Stimulated activated CD4-positive, alpha-beta T cell treated with anti-CD3 and anti-CD28 coated beads, TNF-alpha, amount 100 ng/mL, for 1 hour (primary cell): ENCODE measurements around the gene BCL2L2.

Experiments used
- DNase-seq, 3 donors: peaks; one replicate each; pipeline ENCODE4 v3.0.0-alpha.2; 2020; ENCODE audit warnings: low read depth in 3 of 3, low spot score in 1 of 3

BCL2L2 gene

DNA sequence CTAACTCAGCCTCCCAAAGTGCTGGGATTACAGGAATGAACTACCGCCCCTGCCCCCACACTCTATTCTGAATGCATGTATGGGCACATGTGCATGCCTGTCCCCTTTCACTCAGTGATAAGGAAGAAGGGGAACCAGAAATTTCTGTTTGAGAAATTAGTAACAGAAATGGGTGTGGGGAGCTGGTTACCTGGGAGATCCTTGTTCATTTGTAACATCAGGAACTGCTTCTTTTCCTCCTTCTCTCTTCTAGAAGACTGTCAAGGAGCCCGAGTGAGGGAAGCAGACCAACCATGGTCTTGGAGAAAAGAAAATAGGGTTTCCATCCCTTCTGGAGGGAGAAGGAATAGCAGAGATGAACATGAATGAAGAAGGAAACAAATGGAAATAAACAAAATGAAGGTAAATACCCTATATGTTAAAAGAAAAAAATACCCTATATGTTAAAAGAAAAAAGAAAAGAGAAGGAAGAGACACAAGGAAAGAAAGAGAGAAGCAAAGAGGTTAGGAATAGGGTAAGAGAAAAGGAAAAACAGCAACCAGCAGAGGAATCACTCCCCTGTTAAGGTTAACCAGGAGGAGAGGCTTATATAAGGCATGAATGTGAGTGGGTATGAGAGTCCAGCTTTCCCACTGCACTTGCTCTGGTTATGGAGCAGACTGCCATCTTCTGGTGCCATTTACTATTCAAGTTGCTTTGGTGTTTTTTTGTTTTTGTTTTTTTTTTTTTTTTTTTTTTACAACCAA, 7.2 kb upstream of the BCL2L2 start:
- DNase-seq: no peak

DNA sequence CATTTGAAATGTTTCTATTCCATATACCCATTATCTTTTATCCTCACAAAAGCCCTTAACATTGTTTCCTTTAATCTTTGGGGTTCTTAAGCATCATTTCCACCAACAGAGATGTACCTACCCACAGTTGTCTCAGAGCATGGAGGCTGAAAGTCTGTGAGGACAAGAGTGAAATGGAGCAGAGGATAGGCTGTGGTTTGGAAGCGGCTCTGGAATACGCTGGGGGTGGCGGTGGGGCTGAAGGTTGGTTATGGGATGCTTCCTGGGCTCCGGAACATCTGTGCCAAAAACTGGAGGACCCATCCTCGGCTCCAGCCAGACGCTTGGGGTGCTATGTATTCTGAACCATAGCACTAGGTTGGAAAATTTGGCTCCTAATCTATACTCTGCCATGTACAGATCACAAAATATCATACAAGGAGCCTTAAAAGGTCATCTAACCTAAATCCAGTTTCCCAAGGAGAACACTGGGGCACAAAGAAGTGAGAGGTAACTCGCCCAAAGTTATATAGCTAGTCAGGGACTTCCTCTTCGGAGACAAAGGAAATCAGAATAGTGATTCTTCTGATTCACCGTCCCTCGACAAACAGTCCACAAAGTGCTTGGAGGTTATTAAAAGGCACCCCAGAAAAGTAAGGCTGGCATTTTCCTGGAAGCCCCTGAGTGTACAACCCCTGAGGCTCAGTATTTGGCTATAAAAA, 6.5 kb upstream of the BCL2L2 start:
- no peak for DNase-seq

DNA sequence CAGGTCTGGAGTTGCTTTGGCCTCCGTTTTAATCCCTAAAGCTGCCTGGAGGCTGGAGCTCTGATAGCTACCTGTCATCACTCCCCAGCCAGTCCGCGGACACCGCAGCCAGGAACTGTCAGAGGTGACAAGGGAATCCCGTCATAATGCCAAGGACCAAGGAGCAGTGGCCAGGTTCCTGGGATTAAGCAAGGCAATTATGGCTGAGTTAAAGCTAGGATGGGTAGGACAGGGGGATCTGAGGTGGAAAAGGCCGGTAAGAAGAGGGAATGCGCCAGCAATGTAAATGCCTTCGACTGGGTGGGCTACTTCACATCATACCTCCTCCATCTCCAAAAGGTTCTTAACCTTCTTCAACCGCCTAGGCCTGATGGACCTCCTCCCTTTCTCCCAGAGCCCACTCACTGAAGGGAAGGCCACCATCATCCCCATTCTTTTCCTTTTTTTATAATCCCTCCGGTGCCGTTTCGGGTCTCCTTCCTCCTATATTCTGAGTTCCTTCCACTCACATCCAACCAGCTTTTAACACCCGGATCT, 5.9 kb upstream of the BCL2L2 start:
- no peak for DNase-seq

DNA sequence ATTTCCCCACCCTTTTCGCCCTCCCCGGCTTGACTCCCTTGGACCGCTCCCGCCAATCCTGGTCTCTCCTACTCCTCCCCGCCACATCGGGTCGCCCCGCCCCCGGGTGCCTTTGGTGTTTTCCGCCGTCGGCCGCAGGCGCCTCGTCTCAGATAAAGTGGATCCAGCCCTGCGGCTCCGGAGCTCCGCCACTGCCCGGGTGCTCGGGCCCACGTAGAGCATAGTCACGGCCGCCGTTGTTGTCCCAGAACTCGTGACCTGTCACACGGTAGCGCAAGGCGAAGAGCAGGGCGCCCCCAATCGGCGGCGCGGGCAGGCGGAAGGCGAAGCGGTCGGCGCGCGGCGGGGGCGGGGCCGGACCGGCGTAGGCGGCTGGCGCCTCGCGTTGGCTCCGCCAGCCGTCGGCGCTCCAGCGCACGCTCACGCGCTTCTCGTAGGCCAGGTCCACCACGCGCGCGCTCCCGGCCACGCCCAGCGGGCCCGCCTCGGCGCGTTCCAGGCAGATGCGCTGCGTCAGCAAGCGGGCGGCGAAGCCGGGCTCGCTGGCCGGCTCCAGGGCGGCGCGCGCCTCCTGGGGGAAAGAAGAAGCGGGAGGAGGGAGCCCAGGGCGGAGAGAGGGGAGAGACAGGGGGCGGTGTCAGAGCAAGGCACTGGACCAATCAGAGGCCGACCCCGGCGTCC, 5.2 kb upstream of the BCL2L2 start:
- peak; percentile 87 to 95 (median 93) for DNase-seq

DNA sequence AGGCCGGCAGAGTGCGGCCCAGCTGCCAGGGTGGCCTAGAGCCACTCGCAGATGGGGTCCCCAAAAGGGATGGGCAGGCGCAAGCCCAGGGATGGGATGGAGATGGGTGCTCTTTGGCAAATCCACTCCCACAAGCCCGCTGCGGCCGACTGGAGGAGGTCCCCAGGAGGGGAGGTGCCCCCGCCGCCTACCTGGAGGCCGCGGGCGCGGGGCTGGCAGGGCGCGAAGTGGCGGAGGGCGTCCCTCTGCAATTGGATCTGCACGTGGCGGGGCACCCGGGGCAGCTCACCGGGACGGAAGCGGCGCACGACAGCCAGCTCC, 4.7 kb upstream of the BCL2L2 start:
- peak in 1 of 3 donors; percentile 18 for DNase-seq

DNA sequence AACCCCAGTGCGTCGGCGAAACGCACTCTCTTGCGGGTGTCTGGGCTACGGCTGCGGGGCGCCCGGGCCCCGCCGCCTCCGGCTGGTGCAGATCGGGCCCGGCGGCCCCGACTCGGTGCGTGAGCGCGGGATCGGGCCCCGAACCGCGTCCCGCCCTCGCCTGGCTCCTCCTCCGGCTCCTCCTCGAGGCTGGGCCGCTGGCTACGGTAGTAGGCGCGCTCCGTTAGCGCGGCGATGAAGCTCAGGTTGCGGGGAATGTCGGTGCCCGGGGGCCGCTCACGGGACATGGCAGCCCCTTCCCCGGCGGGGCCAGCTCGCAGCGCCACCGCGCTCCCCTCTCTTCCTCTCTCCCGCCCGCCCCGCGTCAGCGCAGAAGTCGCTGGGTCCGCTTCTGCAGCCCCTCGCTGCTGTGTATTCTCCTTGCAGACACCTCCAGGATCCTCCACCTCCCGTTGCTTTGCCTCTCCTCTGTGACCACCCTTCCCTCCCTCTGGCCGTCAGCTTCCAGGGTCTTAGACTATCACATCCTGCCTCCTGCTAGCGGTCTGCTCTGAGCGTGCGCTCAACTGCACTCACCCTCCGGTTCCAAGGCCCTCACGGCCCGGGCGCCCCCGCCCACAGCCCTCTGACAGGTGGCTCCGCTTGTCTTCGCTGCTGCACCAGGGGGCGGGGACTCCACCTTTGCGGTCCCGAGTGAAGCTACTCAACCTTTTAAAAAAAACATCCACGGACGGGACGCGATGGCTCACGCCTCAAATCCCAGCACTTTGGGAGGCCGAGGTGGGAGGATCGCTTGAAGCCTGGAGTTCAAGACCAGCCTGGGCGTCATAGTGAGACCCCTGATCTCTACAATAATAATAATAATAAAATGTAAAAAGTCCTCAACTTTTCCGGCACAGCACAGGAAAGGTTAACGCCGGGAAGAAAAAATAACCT, 4.1 kb upstream of the BCL2L2 start, which contains the start of gene PPP1R3E:
TSS of gene PPP1R3E (minus strand) at position 570 of the 936 bp plus-strand sequence. CDS start at position 287, 283 bp downstream.
- DNase-seq: peak; percentile 67 to 77 (median 74)

DNA sequence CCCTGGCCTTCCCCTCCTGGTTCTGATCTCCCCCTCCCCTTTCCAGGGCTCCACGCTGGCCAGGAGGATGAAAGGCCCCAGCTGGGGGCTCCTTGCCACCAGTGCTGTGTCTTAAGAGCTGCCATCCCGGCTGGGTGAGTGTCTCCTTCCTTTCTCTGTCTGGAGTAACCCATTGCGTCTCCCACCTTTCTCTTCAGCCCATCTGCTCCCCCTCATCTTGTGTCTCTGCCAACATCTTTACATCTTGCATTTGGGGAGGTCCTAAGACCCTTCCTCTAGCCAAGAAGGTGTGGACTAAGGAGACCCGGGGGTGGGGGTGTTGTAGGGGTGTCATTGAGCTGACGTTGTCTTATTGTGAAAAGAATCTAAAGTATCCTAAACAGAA, 505 bp downstream of the BCL2L2 start:
- no peak for DNase-seq

DNA sequence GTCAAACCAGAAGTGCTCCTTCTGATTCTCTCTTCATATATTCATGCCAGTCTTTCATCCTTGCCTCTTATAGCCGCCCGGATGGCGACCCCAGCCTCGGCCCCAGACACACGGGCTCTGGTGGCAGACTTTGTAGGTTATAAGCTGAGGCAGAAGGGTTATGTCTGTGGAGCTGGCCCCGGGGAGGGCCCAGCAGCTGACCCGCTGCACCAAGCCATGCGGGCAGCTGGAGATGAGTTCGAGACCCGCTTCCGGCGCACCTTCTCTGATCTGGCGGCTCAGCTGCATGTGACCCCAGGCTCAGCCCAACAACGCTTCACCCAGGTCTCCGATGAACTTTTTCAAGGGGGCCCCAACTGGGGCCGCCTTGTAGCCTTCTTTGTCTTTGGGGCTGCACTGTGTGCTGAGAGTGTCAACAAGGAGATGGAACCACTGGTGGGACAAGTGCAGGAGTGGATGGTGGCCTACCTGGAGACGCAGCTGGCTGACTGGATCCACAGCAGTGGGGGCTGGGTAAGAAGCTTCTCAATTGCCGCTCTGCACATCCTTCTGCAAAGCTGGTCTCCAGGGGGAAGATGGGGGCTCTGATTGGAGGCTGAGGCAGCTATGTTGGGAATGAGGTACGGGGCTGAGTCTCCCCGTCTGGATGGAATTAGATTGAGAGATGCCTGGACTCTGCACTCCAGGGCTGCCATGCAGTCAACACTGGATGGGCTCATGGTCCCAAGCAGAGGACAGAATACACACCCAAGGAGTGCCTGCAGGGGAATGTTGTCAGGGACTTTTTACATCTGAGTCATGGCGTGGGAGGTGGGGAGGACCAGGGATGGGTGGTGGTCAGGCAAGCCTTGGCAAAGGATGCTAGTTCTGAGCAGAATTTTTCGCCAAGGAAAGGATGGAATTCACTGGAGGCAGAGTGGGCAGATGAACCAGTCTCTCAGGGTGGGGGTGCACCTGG, 1.3 kb downstream of the BCL2L2 start:
- no peak for DNase-seq

DNA sequence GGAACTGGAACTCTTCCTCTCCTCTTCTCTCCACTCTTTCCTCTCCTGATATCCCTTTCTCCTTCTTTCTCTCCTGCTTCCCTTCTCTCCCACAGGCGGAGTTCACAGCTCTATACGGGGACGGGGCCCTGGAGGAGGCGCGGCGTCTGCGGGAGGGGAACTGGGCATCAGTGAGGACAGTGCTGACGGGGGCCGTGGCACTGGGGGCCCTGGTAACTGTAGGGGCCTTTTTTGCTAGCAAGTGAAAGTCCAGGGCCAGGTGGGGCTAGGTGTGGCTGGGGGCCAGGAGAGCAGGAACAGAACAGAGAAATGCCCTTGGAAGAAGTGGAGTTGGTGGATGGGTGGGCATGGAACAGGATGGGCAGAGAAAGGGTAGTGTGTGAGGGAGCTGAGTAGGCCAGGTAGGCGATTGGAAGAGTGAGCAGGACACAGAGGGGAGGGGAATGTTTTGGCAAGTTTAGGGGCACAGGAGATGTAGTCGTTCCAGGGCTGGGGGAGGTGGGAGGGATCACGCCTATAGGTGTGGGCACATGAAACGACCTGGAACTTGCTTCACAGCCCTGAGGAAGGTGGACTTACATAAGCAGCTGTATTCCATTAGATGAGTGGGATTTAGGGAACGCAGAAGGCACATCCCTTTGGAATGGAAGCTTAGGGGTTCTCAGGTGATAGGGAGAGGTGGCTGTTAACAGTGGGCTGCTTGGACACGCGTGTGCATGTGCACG, 2.2 kb downstream of the BCL2L2 start:
- DNase-seq: no peak

DNA sequence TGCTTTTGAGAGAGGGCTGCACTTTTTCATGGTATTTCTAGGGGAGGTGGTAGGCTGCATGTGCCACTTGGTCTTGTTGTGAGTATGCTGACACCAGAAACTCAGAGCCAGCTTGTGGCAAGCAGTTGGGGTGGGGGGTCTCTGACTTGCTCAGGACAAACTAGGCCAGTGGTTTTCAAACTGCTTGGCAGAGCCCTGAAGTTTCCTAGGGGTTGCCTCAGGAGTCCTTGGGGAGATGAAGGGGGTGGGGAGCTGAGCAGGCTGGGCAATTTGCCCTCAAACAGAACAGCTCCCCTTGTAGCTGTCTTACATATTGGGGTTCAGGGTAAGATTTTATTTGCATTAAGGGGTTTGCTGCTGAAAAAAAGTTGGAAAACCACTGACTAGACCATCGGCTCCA, 3.9 kb downstream of the BCL2L2 start:
- no peak for DNase-seq

DNA sequence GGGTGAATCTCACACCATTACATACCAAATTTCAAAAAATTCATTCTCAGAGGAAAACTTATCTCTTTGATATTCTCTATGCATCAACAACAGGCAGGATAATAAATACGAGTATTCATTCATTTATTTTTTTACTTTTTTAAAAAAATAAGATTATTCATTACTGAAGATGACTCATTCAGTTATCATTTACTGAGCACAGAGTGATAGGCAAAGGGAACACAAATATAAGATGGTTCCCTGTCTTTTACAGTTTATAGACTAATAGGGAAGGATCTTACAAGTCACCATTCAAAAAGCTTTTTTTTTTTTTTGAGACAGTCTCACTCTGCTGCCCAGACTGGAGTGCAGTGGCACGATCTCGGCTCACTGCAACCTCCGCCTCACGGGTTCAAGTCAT, 9.7 kb downstream of the BCL2L2 start:
- no peak for DNase-seq

DNA sequence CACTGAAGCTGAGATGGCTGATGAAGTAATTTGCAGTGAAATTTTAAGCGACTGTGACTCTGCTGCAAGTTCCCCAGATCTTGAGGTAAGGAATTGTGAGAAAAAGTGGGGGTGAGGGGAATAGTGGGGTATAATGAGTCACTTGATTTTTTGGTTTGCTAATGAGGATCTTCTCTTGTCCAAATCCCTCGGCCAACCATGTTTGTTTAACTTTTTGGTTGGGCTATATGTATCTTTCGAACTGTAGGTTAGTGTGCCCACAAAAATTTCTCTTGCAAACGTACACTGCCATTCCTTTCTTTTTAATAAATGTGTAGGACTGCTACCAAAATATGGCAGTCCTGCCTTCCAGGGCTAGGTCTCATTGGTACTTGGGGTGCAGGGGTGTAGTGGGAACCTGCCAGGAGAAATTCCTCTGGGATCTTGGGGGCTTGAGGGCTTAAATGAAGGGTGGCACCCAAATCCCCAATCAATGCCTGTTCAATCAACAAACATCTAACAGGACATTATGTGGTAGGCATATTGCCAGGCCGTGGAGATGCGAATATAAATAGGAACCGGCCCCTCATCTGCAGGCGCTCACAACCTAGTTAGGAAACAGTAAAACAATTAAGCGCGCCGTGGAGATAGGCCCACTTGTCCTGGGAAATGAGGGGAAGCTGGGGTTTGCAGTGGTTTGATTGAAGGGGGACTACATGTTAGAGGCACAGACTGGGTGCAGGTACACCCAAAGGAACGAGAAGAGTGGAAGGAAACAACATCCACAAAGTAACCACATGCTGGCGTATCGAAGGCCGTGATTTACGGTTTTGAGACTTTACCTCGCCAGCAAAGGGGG, 13.3 kb downstream of the BCL2L2 start:
- no peak for DNase-seq

DNA sequence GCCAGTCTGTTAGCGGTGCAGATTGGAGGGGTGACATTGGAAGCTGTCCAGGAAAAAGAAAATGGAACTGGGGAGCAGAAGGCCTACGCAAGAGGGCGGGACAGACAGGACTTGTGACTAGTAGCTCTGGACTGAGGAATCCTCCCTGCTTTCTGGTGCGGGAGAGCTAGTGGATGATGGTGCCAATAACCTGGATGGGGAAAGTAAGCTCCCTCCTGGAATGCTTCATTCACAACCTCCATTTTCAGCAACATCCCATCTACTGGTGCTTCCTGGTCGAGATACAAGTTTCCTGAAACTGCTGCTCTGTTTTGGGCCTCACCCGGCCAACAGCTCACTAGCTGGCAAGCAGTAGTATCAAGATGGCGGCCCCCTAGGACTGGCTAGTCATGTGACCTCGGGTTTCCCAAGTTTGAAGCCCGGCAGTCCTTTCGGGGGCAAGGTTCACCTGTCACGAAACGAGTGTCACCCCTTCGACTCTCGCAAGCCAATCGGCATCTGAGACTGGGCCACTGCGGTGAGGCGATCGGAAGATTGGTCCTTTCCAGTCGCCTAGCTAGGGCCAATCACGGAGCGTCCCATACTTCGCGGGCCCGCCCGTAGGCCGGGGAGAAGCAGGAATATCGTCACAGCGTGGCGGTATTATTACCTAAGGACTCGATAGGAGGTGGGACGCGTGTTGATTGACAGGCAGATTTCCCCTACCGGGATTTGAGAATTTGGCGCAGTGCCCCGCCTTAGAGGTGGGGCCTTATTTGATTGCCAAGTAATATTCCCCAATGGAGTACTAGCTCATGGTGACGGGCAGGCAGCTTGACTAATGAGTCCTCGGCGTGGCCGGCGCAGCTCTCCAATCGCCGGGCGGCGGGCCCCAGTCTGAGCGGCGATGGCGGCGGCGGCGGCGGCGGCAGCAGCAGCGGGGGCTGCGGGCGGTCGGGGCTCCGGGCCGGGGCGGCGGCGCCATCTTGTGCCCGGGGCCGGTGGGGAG, 14.2 kb downstream of the BCL2L2 start, which contains the start of gene PABPN1:
TSS of gene PABPN1 (plus strand) at position 874 of the 988 bp plus-strand sequence. CDS start at position 887, 13 bp downstream.
- DNase-seq: peak; percentile 88 to 95 (median 95)

DNA sequence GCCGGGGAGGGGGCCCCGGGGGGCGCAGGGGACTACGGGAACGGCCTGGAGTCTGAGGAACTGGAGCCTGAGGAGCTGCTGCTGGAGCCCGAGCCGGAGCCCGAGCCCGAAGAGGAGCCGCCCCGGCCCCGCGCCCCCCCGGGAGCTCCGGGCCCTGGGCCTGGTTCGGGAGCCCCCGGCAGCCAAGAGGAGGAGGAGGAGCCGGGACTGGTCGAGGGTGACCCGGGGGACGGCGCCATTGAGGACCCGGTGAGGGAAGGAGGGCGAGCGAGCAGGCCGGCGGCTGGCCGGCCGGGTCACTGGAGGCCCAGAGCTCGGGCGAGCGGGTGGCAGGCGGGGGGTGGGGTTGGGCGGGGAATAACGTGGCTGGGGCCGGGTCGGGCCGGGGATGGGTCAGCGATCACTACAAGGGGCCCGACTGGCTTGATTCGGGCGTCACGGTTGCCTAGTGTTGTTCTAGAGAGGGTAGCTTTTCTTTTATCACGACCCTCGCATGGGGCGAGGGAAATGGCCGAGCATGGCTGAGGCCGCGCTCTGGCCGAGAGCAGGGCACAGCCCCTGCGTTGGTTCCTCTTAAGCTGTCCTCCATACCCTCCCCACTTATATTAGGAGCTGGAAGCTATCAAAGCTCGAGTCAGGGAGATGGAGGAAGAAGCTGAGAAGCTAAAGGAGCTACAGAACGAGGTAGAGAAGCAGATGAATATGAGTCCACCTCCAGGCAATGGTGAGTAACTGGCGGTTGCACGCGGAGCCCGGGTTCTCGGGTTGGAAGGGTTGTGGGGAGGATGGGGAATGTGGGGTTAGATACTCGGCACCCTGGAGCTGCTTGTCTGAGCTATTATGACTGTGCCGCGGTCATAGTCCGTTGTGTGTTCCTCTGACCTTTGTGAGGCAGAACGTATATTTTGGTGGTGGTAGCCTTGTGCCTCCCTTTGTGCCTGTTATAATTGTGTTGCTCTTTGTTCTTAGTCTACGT, 15.2 kb downstream of the BCL2L2 start:
- DNase-seq: peak in 1 of 3 donors; percentile 19
